CD4-positive, alpha-beta T cell treated with Interleukin-4 for 4 hours (primary cell): ENCODE data around the gene ACOXL.

Experiments used
- DNase-seq: peaks from one replicate; pipeline ENCODE4 v3.0.0-alpha.2; 2020

The ACOXL gene

GRCh38 chr2:110881908-110882307 is 149.5 kb downstream of the ACOXL start:
- DNase-seq = no peak

- no peak for DNase-seq
Measured at GRCh38 chr2:110883406-110883805, 151.0 kb downstream of the ACOXL start.

GRCh38 chr2:110885256-110885655 is 152.9 kb downstream of the ACOXL start:
- DNase-seq = no peak

- DNase-seq = no peak
Measured at GRCh38 chr2:110886826-110887573, 154.6 kb downstream of the ACOXL start.

GRCh38 chr2:110888411-110888810 is 156.0 kb downstream of the ACOXL start:
- no peak for DNase-seq

GRCh38 chr2:110891626-110892025 is 159.3 kb downstream of the ACOXL start:
- DNase-seq = no peak

GRCh38 chr2:110896226-110896625 is 163.9 kb downstream of the ACOXL start:
- DNase-seq = no peak

- no peak for DNase-seq
Measured at GRCh38 chr2:110897966-110898365, 165.6 kb downstream of the ACOXL start.

- no peak for DNase-seq
Measured at GRCh38 chr2:110900191-110900590, 167.8 kb downstream of the ACOXL start.

GRCh38 chr2:110903548-110903947 is 171.2 kb downstream of the ACOXL start:
- DNase-seq = no peak

- DNase-seq = no peak
Measured at GRCh38 chr2:110904116-110904778, 171.9 kb downstream of the ACOXL start.

- no peak for DNase-seq
Measured at GRCh38 chr2:110904779-110905148, 172.4 kb downstream of the ACOXL start.

- no peak for DNase-seq
Measured at GRCh38 chr2:110905217-110905616, 172.8 kb downstream of the ACOXL start.

- no peak for DNase-seq
Measured at GRCh38 chr2:110906613-110907298, 174.4 kb downstream of the ACOXL start.

GRCh38 chr2:110909501-110909900 is 177.1 kb downstream of the ACOXL start:
- no peak for DNase-seq

- no peak for DNase-seq
Measured at GRCh38 chr2:110910423-110910822, 178.1 kb downstream of the ACOXL start.

GRCh38 chr2:110919738-110920137 is 187.4 kb downstream of the ACOXL start:
- DNase-seq = no peak

GRCh38 chr2:110925479-110925878 is 193.1 kb downstream of the ACOXL start:
- DNase-seq = no peak

GRCh38 chr2:110927526-110927925 is 195.2 kb downstream of the ACOXL start:
- no peak for DNase-seq

GRCh38 chr2:110929528-110929927 is 197.2 kb downstream of the ACOXL start:
- DNase-seq = no peak

- no peak for DNase-seq
Measured at GRCh38 chr2:110931648-110932047, 199.3 kb downstream of the ACOXL start.

GRCh38 chr2:110933420-110933819 is 201.0 kb downstream of the ACOXL start:
- no peak for DNase-seq

GRCh38 chr2:110934948-110935347 is 202.6 kb downstream of the ACOXL start:
- DNase-seq = no peak

GRCh38 chr2:110940376-110940910 is 208.1 kb downstream of the ACOXL start:
- no peak for DNase-seq
